GM18870 (cell line): ENCODE results near the gene KAZN.

Experiments
- ATAC-seq: cut with Tn5 transposase; IDR thresholded peaks from one replicate; pipeline ENCODE4 v1.9.1; 2021; ENCODE audit warnings: moderate library complexity; ENCODE audit not compliant: unreplicated experiment

The KAZN gene

DNA sequence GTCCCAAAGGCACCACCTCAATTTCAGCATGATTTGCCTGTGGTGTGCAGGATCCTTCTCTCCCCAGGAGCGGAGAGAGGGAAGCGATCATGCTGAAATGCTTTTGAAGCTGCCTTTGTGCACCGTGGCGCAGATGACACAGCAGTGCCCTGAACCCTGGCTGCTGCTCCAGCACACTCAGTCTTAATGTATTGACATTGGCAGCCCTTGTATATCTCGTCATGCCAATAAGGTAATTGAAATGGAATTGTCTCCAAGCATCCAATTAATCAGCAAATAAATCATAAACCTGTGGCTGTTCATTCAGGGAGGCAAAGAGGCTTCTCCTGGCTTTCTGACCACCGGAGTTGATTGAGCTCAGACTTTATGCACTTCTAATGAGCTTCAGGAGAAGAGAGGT is 139.8 kb downstream of the KAZN start:
- no peak for ATAC-seq

DNA sequence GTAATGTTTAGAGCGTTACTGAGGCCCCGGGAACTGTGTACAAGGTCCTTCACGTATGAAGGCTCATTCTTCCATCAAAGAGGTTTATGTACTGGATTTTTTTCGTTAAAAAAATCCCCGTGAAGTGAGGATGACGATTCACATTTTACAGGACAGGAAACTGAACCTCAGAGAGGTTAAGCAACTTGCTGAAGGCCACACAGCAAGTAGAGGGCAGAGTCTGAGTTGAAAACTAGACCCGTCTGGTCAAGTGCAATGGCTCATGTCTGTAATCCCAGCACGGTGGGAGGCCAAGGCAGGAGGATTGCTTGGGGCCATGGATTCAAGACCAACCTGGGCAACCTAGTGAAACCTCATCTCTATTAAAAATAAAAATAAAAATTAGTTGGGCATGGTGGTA is 140.2 kb downstream of the KAZN start:
- no peak for ATAC-seq

DNA sequence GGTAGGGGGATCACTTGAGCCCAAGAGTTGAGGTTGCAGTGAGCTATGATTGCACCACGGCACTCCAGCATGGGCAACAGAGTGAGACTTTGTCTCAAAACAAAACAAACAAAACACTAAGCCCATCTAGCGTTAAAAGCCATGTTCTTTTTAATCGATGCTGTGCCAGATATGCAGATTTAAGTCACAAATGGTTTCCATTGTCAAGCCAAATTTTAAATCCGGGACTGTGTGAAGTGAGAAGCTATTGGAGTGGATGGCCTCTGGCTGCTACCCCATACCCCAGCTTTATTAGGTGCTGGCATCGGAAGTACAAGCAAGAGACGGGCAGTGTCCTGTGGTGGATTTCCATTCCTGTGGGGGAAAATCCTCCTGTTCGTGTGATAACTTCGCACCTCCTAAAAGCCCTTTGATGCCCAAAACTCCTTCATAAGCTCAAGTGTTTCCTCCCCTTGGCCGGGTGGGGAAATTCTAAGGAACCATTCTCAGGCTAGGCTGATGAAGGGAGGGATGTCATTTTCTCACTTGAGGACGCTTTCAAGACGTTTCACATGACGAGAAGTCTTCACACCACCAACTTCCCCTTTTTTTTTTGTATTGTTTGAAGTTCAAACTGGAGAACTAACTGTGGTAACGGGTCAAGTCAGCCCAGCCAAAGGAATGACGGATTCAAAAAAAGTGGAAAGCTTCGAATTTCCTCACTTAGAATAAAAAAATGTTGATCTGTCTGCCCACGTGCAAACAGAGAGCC is 140.8 kb downstream of the KAZN start:
- no peak for ATAC-seq

DNA sequence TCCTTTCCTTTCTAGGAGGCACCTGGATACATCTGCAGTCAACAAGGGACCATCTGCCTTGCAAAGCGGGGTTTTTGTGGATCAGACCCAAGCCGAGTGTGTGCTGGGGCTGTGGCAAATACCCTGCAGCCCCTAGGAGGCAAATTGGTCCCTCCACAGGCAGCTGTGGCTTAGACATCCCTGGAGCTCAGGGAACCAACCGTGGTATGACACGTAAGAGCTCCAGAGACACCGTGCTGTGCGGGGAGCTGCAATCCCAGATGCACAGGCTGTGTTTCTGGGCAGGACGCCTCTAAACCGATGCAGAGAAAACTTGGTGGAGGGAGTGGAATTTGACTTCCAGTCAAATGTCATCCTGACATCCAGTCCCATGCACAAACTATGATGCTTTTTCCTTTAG is 141.5 kb downstream of the KAZN start:
- no peak for ATAC-seq

DNA sequence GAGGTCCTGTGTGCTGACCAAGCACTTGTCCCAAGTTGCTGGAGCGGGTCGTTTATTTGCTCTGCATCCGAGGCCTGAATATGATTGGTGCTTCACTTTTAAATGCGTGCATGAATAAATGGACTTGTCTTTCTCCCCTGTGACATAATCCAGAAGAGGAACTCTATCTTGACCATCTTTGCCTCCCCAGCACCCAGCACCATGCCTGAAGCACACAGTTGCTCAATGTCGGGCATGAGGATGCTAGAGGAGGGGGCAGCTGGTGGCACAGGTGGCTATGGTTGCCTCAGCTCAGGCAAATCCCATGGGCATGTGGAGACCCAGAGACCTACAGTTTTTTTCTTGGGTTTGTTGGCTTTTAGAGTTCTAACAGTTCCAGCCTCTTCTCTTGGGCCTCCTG is 142.6 kb downstream of the KAZN start:
- ATAC-seq = no peak

DNA sequence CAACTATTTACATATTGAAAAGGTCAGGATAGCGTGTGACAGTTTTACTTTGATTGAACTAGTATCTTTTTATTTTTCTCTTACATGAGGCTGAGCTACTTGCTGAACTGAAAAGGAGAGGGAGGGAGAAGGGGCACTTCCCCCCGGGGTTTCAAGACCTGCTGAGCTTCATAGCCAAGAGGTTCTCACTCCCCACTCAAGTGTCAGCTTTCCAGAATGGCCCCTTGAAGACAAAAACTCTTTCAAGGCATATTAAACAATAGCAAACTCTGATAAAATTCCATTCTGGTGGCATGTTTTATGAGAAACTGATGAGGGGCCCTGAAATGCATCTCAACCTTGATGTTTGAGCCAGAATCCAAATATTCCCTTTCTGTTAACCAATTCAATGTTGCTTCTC is 143.0 kb downstream of the KAZN start:
- no peak for ATAC-seq

DNA sequence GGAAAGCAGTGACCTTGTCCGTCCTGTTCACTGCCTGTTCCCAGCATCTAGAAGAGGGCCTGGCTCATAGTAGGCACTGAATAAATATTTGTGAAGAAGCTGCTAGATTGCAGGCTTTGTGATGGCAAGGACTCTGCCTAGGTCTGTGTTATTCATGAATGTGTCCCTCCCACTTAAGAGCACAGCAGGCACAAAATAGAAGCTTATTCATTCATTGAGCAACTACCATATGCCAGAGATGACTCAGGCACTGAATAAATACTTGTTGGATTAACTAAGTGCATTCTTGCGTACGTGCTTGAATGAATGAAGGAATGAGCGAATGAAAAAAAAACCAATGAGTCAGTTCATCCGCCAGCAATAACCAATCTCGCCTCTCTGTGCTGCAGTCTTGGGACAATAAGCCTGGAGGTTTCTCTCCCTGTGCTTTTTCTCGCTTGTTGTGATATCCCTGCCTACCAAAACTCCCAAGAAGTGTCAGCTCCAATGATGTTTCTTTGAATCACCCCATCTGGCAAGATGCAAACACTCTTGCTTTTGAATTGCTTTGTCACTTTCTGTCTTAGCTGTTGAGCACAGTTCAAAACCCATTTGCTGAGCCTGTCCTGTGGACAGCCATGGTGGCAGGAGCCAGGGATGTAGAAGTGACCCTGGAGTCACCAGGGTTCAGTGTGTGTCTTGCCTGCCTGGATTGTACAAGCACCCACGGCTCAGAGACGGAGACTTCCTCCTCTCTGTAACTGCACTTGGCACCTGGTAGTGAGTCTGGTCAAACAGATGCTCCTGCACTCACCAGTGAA is 143.9 kb downstream of the KAZN start:
- ATAC-seq = no peak

DNA sequence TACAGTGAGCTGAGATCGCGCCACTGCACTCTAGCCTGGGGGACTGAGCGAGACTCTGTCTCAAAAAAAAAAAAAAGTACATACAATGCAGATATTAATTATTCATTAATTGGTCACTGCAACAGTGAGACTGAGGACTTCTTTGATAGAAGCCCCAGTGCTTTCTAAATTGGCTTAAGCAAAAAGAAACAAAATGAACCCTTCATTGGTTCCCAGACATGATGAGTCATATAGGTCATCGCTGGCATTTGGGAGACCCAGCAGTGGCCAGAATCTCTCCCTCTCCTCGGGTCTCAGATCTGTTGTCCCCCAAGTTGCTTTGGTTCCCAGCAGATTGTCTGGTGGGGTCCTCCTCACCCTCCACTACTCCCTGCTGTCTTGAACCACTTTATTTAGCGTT is 144.9 kb downstream of the KAZN start:
- no peak for ATAC-seq

DNA sequence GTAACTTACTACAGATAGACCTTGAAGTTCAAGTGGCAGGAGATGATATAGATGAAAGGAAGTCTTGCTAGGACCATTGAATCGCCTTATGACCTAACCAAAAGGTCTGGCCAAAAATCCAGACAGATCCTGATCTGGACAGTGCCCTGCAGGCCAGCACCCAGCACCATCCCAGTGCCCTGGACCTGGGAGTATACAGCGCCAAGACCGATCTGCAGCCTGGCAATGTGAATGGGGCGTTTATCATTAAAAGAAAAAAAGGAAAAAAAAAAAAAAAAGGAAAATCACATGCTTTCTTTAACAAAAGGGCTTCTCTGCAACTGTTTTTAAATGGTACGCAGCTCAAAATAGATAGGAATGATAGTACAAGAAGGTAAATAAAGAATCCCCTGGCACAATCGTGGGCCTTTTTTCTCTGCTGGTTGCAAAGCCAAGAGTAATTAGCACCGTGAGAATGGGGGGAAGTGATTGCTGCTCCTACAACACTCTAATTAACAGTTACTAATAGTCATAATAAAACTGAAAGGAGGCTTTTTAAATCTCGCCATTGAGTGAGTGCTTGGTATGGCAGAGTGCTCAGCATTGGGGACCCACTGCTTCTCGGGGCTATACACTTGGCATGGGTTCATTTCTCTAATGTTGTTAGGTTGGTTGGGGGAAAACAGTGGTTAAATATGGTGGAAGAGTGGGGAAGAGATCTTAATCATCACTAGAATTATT is 146.7 kb downstream of the KAZN start:
- ATAC-seq = no peak

DNA sequence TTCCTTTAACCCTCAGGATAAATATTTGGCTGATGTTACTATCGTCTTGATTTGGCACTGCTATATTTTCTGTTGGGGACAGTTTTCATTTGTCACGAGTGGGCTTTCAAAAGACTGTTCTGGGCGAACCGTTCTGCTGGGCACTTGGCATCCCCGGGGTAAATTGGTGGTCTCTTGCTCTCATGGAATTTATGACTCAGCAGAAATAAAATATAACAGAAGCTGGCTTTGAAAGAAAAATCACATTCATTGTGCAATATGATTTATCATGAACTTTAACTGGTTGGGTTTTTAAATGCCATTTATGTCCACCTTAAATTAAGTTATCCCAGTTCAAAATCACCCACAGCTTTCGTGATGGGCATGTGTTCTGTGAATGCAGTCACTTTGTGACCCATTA is 147.3 kb downstream of the KAZN start:
- no peak for ATAC-seq

DNA sequence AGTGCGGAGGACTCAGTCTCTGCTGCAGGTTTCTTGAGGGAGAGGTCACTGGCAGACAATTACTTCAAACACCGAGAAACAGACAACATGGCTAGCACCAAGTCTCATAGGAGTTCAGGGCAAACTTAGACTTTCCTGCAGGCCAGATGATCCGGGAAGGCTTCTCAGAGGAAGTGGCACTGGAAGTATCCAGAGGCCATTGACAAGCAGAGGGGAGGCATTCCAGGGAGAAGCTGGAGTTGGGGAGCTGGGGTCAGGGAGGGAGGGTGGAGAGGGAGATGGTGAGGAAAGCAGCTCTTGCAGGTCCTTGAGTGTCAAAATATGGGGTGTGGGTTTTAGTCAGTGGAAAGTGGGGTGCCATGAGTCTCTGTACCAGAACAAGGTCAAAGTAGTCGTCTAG is 147.9 kb downstream of the KAZN start:
- no peak for ATAC-seq

DNA sequence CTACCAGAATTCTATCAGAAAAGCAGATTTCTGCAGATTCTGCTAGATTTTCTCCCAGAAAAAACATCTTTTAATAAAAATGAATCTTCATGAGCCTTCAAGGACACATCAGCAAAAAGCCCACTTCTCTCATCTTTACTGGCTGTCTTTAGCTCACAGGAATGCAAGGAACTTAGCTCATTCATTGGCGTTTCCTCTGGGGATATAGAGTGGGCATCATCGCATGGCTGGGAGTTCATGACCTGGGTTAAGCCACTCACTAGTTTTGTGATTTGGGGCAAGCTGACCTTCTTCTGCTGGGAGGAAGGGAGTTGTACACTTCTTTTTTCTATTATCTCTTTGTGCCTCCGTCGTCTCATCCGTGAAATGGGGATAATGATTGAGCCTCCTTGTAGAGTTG is 149.7 kb downstream of the KAZN start:
- no peak for ATAC-seq

DNA sequence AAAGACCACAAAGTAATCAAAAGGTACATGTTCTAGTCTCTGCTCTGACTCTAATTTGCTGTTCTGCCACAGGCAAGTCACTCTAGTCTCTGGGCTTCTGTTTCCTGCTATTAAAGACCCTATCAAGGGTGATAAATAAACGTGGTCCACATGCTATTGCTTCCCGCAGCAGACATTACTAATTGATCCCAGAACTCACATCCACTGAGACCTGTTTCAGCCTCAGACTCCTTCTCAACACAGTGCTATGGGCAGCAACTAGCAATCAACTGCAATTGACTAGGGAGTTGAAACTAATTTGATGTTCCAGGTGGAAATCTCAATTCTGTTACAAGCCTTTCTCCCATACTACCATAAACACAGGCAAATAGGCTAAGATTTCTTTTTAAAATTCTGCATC is 150.5 kb downstream of the KAZN start:
- no peak for ATAC-seq

DNA sequence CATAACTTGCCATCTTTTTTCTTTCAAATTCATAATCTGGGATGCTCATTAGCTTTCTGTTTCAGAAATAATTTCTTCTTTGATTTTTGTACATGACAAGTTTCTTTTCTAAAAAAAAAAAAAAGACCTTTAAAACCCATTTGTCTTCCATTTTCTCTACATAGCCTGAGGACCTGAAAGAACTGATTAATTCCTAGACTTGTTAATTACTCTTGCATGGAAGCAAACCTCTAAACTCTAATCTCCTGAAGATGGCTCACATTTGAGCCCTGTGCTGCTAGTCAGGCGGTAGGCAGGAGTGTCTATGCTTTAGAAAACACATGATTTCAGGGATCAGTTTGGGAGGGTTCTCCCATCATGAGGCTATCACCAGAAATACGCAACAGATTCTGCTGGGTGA is 152.0 kb downstream of the KAZN start:
- ATAC-seq = no peak

DNA sequence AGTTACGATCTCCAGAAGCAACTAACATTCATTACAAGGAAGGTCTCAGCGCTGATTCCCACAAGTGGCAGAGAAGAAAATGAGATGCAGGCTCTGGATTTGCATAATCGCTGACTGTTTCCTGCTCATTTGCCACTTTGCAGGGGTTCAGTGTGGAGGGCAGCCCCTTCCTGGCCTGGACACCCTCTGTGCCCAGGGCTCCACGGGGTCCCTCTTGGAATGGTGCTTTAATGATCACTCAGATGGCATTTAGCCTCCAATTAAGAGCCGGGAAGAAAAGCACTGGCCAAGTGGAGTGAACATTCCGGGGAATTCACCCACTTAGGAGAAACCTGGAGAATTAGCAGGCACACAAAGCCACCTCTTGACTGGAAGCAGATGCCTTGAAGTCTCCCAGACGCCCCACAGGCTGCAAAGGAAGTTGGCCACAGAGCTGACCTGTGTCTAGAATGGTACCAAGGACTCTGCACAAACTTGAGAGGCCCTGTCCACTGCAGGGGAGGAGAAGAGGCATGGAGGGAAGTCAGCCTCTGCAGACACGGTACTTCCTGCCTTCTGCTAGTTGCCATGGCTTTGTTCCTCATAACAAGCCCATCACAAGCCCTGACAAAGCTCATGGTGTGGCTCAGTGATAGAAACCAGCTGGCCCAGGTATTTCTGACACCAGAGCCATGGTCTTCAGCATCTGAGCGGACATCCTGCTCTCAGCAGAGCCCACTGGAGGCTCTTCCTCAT is 157.2 kb downstream of the KAZN start:
- ATAC-seq = no peak

DNA sequence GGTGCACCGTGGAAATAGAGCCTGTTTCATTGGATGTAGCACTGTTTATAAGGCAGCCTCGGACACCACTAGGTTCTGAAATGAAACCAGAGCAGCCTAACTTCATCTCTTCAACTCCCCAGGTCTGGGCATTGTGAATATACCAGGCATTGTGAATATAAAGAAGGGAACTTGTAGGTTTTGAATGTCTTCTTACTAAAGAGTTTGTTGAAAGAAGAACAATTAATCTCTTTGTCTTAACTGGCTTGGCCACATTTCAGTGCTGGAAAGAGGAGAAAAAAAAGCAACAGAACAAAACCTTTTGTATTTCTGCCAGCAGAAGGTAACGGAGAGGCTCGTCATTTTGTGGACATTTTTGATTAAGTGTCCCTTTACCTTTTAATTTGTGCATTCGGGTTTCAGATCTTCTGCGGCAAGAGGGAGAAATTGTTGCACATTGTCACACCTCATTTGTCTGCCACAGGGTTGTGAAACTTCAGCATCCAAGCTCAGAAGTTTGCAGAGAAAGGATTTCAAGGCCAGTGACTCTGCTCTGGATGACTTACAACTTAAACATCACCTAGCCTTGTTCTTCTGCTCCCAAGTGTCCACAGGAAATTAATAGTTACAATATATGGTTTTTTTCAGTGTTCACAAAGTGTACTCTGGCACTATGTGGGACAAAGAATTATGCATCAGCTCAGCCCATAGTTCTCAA is 158.3 kb downstream of the KAZN start:
- ATAC-seq = no peak

DNA sequence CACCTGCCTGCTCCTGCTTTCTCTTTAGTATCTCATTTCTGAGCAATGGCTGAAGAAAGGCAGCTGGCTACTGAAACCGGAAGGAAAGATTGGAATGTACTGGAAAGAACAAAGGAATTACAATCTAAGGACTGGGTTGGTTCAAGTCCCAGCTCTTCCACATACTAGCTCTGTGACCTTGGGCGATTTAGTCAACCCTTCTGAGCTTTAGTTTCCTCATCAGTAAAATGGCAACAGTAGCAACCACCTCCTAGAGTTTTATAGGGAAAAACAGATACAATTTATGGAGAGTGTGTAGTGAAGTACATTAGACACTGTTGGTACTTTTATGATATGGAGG is 158.8 kb downstream of the KAZN start:
- no peak for ATAC-seq

DNA sequence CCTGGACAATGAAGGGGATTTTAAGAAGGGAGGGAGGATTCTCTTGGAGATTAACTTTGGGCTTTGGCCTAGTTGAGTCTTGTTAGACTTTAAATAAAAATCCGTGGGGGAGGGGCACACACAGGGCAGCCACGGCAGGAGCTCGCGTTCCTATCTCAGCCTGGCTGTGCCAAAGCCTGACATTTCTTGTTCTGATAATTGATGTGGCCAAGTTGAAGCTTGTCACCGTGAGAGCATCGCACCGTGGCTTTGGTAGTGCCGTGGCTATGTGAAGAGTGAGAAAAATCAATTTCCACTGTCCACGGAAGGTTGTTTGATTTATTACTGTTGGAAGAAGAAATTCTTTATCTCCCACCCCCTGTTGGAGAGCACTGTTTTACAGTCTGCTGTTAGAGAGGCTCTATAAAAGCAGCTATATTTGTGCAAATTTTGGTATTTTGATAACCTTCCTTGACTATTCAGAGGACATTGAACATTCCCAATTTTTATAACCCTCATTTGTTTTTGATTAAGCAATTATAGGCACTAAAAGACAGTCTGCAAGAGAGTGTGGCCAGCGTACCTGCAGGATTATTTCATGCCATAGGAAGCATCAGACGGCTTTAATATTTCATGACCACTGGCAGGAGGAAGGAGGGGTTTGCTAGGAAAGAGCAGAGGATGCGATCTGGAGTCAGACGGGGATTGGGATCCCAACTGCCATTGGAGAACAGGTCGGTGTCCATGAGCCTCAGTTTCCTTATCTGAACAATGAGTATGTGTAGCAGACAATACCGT is 160.7 kb downstream of the KAZN start:
- ATAC-seq = no peak

DNA sequence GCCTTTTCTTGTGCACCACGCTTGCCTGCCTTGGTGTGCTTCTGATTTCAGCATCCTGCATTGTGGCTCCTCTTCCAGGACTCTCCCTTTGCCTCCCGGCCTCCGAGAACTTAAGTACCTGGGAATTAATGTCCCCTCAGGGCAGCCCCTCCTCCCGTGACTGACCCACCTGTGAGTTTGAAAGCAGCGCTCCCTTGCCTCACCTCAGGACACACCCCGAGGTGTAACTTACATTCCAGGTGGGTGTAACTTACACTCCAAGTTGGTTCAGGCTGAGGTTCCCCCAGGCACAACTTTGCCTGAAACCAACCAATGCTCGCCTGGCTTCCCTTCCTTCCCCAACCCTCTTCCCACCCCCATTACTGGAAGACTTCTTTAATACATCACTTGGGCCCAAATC is 161.4 kb downstream of the KAZN start:
- ATAC-seq = no peak

DNA sequence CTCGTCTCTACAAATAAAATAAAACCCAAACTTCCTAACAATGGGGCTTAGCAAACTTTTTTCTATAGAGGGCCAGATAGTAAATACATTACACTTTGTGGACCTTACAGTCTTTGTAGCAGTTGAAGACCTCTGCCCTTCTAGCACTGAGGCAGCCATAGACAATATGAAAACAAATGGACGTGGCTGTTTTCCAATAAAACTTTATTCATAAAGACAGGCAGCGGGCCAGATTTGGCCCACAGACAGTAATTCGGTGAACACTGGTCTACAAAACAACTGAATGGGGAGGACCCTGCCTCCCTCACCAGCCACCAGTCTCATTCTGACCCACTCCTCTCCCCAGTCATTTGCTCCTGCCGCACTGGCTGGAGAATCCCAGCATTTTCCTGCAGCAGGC is 162.3 kb downstream of the KAZN start:
- ATAC-seq = no peak
